HG03558 (cell line): ENCODE measurements around the gene MRTFB.

ENCODE experiments used
- ATAC-seq: cut with Tn5 transposase; IDR thresholded peaks from one replicate; pipeline ENCODE4 v1.9.1; 2021; ENCODE audit warnings: moderate number of reproducible peaks; ENCODE audit not compliant: unreplicated experiment; ENCODE audit errors: extremely low read depth

MRTFB gene

DNA sequence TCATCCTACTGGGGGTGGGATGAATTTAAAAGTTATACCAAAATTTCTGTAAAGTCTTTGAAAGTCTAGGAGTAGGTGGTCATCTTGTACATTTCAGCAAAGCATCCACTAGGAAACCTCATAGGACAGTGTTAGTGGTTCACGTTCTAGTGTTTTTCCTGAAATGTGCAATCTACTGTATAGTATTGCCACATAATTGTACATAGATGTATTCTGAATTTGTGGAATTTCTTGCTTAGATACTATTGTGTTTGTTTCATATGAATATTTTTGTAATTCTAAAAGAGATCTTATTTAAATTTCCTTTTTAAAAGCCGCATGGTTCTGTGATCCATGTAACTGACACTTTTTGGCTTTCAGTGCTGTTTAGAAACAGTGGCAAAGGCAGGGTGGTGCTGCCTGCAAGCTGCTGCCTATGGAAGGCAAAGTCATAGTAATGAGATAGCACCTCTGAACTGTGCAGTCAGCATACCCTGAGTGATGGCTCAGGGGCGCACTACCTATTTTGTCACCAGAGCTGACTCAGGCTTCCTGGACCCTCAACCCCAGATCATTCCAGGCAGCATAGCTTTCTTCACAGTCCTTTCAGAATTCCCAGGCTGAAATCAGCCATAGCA lies 193.3 kb downstream of the MRTFB start:
- no peak for ATAC-seq

DNA sequence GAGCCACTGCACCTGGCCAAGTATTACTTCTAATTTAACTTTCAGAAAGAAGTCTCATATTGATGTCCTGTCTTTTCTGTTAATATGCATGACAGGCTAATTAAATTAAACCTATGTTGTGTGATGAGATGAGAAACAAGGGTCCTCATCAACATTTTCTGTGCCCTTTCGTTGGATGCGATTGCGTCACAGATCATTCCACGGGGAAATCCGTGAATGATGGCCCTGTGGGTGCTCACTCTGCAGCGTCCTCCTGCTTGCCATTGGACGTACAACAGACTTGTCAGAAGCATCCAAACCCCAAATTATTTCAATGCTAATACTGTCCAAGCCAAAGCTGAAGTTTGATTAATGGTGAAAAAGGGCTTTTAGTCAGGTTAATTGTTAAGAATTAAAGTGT lies 197.0 kb downstream of the MRTFB start:
- no peak for ATAC-seq

DNA sequence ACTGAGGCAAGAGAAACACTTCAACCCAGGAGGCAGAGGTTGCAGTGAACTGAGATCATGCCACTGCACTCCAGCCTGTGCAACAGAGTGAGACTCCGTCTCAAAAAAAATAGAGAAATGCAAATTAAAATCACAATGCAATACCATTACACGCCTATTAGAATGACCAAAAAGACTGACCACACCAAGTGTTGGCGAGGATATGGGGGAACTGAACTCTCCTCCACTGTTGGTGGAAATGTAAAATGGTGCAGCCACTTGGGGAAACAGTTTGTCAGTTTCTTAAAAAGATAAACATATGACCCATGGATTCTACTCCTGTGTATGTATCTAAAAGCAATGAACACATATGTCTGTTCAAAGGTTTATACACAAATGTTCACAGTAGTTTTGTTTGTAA lies 204.8 kb downstream of the MRTFB start:
- no peak for ATAC-seq

DNA sequence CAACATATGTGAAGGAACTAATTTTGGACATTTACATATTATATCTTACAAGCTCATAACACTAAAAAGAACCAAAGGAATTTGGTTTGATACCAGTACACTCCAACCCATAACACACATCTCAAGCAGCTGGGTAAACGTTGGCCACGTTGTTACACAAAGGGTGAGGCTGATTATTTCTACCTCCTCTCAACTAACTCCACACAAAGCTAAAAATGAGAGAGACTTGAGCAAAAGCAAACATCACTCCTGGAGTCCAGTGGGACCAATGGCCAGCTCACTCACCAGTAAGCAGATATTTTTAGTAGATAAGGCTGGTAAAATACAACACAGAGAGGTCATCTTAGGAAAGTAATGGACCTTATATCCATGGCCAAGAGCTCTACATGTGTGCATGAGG lies 207.6 kb downstream of the MRTFB start:
- no peak for ATAC-seq

DNA sequence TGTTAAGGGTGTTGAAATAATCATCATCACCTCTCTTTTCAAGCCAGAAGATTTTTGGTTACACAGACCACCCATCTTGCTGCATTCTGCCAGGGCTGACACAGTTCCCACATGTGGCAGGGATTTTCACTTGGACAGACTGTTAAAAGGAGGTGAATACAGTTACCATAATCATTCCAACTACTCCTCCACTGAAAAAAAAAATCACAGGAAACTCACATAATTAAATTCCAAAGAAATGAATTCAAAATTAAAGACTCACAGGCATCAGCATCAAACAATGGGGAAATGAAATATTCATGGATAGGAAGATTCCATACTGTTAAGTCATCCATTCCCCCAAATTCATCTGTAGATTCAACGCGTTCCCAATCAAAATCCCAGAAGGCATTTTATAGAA lies 209.4 kb downstream of the MRTFB start:
- ATAC-seq = no peak

DNA sequence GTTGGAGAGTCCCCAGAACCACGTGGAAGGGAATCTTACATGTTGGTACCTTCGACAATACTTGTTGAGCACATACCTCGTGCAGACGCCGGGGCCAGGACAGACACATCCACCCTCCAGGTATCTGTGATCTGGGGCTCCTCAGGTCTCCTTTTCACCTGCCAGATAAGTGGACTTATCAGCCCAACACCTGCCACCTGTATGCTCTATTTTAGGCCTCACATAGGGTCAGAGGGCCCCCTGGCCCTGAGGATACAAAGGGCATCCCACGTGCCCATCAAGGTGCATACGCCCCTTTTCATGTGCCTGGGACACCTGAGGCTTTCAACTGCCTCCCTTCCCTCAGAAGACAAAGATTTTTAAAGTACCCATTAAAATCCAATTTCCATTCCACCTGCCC lies 212.7 kb downstream of the MRTFB start:
- no peak for ATAC-seq

DNA sequence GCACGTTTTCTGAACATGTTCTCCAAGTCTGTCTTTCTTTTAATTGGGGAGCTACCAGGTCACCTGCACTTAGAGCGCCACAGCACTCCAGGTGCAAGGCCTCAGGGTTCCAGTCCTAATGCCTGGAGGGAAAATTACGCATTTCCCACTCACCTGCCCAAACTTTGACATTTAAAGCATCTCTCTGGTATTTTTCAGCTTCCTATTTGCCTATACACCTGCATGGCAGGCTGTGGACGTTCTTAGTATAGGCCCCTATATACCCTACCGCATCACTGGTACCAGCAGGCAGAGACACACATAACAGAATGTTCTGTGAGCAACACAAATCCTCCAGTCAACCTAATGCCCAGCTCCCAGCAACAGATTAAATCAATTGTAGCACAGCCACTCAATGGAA lies 213.3 kb downstream of the MRTFB start:
- ATAC-seq = no peak

DNA sequence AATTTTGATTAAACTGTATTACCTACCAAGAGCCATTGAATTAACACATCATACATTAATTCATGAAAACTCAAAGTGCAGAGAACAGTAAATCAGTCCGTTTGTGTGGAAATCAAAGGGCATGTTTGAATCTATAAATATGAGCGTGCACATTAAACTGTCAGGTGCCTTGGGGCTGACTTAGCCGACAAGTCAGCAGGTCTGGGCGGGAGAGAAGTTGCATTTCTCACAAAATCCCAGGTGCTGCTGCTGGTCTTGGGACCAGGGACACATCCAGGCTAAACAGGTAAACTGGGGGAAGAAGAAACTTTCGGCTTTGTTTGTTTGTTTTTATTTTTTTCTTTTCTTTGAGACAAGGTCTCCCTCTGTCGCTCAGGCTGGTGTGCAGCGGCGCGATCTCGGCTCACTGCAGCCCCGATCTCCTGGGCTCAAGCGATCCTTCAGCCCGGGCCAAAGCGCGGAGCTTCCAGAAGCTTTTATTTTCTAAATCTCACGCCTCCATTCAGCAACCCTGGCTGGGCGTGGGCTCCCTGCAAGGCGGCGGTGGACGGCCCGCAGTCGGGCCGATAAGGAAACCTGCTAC lies 213.9 kb downstream of the MRTFB start:
- no peak for ATAC-seq

DNA sequence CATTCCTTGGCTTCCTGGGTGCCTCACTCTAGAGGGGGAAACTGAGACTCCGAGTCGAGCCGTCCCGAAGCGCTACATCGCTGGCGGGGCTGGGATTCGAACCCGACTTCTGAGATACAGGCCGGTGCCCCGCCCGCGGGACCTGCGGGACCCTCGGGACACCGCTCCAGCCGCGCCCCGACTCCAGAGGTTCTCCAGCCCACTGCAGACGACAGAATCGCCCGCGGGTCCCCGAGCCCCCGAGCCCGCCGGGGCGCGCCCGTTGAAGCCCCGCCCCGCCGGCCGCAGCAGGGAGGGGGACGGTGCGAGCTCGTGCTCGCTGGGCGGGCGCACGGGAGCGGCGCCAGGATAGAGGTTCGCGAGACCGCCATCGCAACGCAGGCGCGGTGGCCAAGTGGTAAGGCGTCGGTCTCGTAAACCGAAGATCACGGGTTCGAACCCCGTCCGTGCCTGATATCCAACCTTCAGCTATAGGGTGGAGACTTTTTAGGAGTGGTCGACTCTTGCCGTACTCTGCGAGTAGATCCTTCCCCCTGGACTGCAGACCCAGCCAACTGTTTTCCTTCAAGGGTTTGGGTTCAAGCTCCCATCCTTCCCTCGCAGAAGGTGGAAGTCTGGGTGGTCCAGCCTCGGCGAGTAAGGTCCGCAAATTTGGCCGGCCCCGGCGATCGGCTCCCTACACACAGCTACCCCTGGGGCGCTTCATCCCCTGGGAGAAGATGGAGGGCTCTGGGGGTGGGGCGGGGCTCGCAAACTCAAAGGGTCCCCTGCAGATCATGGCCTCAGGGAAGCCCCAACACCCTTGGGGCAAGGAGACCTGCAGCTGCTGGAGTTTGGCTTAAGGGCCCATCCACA lies 214.6 kb downstream of the MRTFB start:
- ATAC-seq = peak; percentile 82

DNA sequence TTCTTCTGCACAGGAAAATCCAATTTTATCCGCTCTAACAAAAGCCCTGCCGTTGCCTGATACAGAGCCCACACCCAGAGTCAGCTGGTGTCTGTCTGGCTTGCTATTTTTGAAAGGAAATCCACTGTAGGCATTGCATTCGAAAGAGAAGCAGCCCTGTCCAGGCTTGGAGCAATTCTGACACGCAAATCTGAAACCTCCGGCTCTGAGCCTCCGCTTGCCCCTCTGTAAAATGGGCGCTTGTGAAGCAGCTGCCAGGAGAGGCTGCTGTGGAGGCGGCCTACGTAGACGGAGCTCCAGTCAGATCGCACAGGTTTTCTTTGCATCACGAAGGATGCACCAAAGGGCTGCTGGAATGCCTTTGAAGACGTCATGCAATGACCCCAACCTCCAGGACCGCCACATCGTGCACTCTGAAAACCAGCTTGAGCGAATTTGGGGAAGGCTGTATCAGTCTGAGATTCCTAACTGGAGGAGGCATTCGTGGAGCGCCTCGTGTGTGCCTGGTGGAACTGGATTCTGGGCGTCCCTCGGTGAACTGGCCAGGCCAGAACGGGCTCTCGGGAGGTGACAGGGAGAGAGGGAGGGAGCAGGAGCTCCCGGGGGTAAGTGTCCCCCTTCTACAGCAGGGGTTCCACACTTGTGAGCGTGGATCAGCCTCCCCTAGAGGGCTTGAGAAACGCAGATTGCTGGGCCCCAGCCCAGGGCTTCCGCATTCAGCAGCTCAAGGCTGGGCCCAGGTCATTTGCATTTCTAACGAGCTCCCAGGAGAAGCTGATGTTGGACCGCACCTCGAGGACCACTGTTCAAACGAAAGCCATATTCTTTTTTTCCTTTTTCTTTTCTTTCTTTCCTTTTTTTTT lies 215.5 kb downstream of the MRTFB start:
- no peak for ATAC-seq

DNA sequence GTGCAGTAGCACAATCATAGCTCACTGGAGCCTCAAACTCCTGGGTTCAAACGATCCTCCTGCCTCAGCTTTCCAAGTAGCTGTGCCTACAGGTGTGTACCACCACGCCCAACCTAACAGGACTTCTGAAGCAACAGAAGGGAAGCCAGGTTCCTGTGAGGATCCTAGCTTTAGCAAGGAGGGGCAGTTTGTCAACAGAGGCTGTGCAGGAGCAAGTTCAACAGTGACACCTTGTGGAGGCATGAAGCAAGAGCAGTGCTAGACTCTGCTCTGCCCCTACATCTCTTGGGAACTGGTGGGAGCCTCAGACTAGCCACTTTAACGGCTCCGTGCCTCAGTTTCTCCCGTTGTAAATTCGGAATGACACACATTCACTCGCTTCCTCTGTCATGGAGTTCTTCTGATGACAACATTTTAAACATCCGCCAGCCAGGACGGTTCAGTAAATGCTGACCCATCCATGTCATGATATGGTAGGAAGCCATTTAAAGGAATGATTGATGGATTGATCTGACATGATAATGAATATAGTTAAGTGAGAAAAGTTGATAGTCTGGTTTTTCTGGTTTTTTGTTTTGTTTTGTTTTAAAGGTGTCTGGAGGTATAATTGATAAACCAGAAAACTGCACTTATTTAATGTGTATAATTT lies 218.7 kb downstream of the MRTFB start:
- no peak for ATAC-seq

DNA sequence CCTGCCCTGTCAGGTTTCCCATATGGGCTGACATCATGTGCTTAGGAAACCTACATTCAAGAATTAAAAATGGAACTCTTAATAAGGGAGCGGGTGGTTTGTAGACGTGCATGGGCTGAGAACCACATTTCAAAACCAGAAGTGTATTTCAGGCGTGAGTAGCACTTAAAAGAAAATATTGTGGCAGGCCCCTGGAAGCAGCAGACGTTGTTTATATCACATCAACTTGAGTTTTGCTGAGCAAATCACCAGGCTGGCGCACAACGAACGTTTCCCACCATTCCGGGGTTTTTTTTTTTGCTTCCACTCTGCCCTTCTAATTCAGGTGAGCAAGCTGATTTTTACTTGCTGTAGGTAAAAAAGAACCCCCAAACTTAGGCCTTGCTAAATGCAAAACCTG lies 220.2 kb downstream of the MRTFB start:
- no peak for ATAC-seq

DNA sequence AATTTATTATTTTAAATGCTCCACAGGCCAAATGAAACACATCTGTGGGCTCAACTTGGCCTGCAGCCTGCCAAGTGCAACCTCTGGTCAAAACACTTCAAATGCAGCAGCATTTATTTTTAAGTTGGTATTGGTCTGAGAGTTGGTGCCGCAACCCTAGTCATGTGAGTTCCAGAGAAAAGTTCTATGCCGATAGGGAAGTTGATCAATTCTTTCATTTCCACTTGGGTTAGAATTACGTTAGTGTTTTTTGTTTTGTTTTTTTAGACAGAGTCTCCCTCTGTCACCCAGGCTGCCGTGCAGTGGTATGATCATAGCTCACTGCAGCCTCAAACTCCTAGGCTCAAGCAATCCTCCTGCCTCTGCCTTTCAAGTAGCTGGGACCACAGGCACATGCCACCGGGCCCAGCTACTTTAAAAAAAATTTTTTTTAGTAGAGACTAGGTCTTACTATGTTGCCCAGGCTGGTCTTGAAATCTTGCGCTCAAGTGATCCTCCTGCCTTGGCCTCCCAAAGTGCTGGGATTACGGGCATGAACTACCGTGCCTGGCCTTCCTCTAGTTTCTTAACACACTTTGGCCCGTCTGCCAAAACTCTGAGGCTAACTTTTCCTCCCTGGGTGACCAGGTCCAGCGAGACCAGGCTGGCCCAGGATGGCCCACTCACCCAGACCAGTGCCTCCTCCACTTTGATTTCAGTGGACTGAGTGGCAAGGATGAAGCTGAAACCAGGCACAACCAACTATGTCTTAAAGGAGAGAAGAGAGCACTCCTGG lies 221.1 kb downstream of the MRTFB start:
- no peak for ATAC-seq

DNA sequence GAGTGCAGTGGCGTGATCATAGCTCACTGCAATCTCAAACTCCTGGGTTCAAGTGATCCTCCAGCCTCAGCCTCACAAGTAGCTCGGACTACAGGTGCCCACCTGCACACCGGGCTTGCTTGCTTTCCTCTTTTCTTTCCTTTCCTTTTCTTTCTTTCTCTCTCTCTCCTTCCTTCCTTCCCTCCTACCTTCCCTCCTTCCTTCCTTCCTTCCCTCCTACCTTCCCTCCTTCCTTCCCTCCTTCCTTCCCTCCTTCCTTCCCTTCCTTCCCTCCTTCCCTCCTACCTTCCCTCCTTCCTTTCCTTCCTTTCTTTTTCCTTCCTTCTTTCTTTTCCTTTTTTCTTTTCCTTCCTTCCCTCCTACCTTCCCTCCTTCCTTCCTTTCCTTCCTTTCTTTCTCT lies 225.5 kb downstream of the MRTFB start:
- no peak for ATAC-seq

DNA sequence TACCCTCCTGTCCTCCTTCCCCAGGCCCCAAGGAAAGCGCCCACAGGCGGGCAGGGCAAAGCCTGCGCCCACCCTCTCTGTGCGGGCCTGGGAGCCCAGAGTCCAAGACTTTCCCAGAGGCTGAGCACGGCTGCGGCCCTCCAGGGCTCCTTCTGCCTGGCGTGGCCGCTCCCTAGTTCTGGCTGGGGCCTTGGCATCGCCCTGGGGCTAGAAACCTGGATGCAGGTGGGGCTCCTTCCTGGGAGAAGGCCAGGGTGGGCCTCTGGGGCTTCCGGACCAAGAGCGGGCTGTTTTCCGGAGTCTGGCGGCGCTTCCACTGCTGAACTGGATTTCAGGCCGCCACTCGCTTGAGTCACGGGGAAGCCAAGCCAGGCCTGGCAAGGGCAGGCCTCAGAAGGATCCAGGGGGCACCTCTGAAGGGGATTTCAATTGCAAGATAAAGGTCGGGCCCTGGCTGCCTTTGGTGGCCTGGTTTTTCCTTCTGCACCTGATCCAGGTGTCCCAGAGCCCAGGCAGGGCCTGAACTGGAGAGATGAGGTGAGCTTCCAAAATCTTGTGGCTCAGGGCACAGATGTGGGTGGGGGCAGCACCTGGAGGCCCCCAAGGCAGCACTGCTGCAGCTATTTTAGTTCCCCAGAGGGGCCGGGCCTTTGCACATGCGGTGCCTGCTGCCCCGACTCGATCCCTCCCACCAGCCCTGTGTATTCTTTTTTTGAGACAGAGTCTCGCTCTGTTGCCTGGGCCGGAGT lies 227.4 kb downstream of the MRTFB start:
- no peak for ATAC-seq

DNA sequence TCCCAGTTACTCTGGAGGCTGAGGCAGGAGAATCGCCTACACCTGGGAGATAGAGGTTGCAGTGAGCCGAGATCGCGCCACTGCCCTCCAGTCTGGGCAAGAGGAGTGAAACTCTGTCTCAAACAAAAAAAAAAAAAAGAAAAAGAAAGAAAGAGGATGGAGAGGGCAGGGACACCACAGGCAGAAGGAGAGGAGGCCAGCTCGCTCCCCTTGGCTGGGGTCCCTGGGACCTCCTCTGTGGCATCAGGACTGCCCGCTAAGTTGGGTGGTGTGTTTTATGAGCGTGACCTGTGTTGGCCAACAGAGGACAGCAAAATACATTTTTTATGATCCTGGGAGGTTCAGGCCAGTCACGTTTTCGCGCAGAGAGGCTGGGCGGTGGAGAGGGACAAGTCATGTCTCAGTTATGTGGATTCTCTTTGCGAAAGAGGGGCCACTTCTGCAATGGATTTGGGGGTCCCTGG lies 229.6 kb downstream of the MRTFB start:
- no peak for ATAC-seq

DNA sequence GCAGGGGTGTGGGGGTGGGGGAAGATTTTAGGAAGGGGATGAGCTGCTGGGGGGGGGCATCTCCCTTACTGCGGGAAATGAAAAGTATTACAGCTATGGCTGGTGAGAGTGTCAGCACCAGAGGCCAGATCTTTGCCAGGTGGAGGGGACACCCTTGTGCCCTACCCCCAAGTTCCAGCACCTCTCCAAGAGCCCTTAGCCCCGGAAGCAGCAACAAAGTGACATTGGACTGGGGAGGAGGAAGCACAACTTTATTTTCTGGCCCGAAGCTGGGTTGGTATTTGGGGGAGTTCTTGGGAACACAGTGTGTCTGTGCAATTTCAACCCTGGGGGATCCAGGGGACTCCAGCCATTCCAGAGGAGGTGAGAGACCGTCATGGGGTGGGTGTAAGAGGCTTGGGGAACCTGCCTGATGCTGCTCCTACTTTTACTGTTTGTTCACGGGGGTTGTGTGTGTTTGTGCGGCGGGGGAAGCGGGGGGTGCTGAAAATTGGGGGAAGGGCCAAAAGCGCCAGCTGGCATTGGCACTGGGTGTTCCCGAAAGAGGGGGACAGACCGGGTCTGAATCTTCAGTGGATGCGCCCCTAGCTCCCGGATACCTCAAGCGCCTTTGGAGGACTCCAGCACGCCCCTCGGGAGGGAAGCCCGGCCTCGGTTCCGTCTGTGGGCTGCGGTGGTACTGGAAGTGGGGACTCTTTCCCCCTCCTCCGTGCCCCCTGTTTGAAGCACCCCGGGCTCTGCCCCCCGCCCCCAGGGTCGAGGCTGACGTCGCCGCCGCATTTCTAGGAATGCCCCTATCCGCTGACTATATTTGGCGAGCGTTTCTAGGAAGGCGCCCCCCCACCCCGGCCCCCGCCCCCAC lies 230.3 kb downstream of the MRTFB start:
- ATAC-seq = no peak

DNA sequence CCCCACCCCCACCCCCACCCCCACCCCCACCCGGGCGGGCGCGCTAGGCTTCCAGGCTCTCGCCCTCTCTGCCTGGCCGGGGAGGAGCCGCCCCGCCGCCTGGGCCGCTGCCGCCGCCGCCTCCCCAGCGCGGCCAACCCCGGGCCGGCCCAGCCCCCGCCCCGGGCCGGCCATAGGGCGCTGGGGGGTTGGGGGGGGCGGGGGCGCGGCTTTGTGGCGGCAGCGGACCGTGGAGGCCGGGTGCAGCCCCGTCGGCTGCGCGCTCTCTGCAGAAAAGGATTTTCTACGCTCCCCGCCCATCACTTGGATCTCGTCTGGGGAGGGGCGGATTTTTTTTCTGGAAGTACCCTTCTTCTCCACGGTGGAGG lies 230.9 kb downstream of the MRTFB start:
- ATAC-seq = peak; percentile 44
